AG10803 (cell line): ENCODE measurements around the gene FKBP4.
"Not testable (repeated sequence)": the region's sequence is repeated elsewhere in the genome, so short reads cannot be mapped to it uniquely, and the experiment has no call there.

ENCODE experiments used
- DNase-seq: peaks from one replicate; pipeline ENCODE4 v3.0.0; 2010; ENCODE audit warnings: low read depth
- H3K4me3 ChIP-seq: 2 replicates; pipeline ENCODE4 v1.5.1; 2011; ENCODE audit warnings: mild to moderate bottlenecking, low read length, control low read depth
- TF ChIP-seq, protein P1 (sequence below): conservative IDR thresholded peaks from 2 replicates; pipeline ENCODE4 v1.5.1; 2011; ENCODE audit warnings: mild to moderate bottlenecking, low read length, control low read depth, inconsistent platforms

FKBP4 gene

DNA sequence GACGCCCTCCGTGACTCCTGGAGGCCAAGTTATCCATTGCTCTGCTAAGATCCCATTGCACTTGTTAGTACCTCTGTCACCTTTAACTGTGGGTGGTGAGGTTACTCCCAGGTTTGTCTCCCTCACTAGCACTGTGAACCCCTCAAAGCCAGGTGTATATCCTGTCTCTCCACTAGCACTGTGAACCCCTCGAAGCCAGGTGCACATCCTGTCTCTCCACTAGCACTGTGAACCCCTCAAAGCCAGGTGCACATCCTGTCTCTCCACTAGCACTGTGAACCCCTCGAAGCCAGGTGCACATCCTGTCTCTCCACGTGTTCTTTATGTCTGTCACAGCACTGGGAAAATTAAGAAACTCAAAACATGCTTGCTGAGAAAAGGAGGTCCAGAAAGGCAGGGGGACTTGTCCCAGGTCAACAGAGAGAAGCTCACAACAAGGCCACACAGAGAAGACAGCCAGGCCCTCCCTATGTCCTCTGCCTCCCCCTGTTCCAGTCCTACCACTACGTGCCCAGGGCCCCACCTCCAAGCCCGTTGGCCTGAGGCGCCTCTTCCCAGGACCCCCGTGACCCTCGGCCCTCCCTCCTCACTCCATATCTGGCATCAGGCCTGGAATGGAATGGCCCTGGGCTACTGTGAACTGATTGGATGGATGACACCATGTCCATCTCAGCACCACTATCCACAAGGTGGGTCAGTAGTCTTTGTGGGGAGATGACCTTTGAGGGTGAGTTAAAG, 26.4 kb upstream of the FKBP4 start:
- DNase-seq: no peak
- no peak overlapping the region for H3K4me3 ChIP-seq
- TF ChIP-seq, protein P1, sequence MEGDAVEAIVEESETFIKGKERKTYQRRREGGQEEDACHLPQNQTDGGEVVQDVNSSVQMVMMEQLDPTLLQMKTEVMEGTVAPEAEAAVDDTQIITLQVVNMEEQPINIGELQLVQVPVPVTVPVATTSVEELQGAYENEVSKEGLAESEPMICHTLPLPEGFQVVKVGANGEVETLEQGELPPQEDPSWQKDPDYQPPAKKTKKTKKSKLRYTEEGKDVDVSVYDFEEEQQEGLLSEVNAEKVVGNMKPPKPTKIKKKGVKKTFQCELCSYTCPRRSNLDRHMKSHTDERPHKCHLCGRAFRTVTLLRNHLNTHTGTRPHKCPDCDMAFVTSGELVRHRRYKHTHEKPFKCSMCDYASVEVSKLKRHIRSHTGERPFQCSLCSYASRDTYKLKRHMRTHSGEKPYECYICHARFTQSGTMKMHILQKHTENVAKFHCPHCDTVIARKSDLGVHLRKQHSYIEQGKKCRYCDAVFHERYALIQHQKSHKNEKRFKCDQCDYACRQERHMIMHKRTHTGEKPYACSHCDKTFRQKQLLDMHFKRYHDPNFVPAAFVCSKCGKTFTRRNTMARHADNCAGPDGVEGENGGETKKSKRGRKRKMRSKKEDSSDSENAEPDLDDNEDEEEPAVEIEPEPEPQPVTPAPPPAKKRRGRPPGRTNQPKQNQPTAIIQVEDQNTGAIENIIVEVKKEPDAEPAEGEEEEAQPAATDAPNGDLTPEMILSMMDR: no peak

DNA sequence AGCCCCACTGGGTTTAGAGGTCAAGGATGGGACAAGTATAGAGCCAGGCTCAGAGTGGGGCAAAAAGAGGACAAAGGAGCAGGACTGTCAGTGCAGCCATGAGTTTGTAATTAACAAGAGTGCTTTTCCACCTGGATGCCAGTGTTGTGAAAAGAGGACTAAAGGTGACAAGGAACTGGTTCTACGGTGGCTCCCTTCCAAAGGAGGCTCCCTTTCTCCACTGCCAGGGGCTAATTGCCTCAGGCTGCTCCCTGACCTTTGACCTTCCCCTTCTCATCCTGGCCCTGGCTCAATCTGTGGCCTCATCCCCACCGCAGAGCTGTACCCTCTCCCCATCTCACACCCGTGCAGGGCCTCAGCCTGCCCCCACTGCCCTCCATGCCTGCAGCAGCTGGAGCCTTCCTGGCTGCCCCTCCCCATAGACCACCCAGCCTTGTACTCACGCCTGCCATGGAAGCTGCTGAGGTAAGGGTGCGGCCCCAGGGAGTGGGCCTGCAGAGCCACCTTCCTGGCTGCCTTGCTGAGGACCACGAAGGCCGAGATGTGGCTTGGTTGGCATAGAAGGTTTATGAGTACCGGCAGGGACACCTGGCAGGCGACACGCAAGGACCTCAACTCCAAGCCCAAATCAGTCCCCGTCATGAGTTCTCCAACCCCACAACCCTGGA, 24.8 kb upstream of the FKBP4 start:
- TF ChIP-seq, protein P1: no peak
- no peak overlapping the region for H3K4me3 ChIP-seq
- DNase-seq: no peak

DNA sequence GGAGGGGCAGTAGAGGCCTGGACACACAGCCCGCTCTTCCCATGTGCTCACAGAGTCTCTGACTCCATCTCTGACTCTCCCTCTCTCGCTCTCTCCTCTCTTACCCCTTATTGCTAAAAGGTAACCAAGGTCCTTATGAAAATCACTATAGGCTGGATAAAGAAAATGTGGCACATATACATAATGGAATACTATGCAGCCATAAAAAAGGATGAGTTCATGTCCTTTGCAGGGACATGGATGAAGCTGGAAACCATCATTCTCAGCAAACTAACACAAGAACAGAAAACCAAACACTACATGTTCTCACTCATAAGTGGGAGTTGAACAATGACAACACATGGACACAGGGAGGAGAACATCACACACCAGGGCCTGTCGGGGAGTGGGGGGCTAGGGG, 24.2 kb upstream of the FKBP4 start:
- H3K4me3 ChIP-seq, DNase-seq: not testable (repeated sequence)

DNA sequence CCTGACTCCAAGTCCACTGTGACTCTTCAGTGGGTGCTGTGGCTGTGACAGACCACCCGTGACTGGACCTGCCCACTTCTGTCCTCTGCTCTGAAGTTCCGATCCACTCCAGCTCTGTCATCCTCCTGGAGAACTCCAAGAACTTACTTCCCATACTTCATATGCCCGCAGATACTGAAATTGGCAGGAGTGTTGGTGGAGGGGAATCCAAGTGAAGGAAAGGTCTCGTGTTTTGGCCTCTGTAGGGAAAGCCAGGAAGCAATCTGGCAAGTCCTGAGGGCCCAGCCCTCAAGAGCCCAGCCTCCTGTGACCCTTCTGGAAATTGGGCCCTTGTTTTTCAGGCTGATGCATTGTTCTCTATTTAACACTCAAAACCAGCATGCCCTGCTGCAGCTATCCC, 22.4 kb upstream of the FKBP4 start:
- no peak for DNase-seq

DNA sequence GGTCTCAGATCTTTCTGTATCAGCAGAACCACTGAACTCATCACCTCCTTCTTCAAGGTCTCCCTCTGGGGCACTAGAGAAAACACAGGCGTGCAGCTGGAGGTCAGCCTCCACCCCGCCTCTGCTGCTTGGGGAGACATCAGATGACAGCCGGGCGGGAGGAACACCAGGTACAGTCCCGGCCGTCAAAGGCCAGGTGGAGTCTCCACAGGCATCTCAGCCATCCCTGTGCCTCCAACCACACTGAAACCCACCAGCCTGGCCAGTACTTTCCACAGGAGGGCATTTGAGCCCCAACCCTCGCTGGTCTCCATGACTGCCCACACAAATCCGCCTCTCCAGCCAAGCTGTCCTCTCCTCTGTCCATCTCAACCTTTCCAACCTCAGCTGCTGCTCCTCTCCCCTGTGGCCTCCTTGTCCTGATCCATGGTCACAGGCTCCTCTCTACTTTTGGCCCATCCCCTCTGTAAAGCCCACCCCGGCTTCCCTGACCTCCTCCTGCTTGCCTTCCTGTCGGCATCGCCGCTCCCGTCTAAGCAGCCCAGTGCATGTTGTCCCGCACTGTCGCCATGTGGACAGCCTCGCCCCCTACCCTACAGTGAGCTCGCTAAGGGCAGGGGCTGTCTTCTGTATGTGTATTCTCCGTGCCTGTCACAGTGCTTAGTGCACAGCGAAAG, 21.4 kb upstream of the FKBP4 start:
- no peak overlapping the region for H3K4me3 ChIP-seq
- no peak for DNase-seq
- TF ChIP-seq, protein P1: no peak

More for the DNA sequence above, 22.4 kb upstream of the FKBP4 start:
- TF ChIP-seq, protein P1: no peak
- H3K4me3 ChIP-seq: no peak overlapping the region

DNA sequence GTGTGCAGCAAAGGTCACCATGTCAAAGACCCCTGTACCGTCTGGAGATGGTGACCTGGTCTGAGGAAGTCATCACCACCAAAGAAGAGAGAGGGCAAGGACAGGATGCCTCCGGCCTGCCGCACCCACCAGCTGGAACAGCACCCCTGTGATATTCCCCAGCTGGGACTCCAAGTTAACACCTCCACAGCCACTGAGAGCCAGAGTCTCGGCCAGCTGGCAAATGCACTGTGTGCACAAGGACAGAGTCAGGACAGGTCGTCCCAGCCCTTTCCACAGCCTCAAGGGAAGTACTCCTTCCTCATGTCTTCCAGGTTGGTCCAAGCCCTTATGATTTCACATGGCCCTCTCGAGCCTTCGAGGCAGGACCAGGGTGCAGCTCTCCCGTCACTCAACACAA, 19.3 kb upstream of the FKBP4 start:
- no peak overlapping the region for H3K4me3 ChIP-seq
- no peak for DNase-seq
- TF ChIP-seq, protein P1: no peak

DNA sequence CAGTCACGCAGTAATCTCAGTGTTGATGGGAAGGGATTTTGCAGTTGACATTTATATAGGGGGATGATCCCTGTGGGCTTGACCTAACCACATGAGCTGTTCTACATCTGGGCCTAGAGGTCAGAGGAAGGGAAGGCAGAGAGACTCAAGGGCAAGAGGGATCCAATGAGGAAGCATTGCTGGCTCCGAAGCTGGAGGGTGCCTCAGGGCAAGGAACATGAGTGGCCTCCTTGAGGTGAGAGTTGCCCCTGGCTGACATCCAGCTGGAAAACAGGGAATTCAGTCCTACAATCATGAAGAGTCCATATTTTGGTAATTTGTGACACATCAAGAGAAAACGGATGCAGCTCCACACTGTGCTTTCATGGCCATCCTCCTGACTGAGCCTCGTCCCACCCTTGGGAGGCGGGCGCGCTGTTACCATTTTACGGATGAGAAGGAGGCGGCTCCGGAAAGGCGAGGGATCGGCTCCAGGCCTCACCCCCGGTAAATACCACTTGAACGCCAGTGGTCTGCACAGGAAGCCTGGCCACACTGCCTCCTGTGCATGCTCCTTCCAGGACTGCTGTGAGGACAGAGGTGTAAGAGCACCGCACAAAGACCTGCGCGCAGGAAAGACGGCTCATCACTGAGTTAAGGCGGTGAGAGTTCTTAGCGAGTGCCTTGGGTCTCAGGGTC, 18.5 kb upstream of the FKBP4 start:
- H3K4me3 ChIP-seq: no peak overlapping the region
- DNase-seq: no peak
- TF ChIP-seq, protein P1: no peak
